Right ventricle myocardium inferior (tissue), 1 donor: ENCODE measurements around the gene CFAP97D1. TPM values are rescaled to one million over a fixed set of nuclear protein-coding genes. Genes with fewer than 3 reads are reported as not detected.

ENCODE experiments used
- total RNA-seq: library from RNA; stranded (reverse); fragmentation: NEBNext Ultra II Directional; extraction: Animal tissue kit (Norgen Biotek cat#: 25700); gene quantifications from one replicate; pipeline ENCODE4 v1.2.1, GENCODE V29; 2021
- donor health status: DM: no; HTN: yes; CAD: no; lungs with severe emphysema.

Gene CFAP97D1
- total RNA-seq, 1 donor from 2014 or later: not detected

Other genes with a start within 250 kb of the CFAP97D1 start
- gene ETV4, start 234.1 kb upstream of the CFAP97D1 start, total RNA-seq: 0.41 TPM
- 11.1 TPM for gene MEOX1, start 118.5 kb upstream of the CFAP97D1 start, total RNA-seq
- gene SOST, start 21.6 kb upstream of the CFAP97D1 start, total RNA-seq: not detected
- gene DUSP3, start 1.5 kb upstream of the CFAP97D1 start, total RNA-seq: 260 TPM
- 43.0 TPM for gene MPP3, start 52.7 kb downstream of the CFAP97D1 start, total RNA-seq
- 16.6 TPM for gene CD300LG, start 66.7 kb downstream of the CFAP97D1 start, total RNA-seq
- 16.2 TPM for gene MPP2, start 127.1 kb downstream of the CFAP97D1 start, total RNA-seq
- gene PPY, start 162.0 kb downstream of the CFAP97D1 start, total RNA-seq: not detected
- not detected for gene PYY, start 173.5 kb downstream of the CFAP97D1 start, total RNA-seq
- gene NAGS, start 224.2 kb downstream of the CFAP97D1 start, total RNA-seq: 0.68 TPM
- 21.5 TPM for gene TMEM101, start 234.5 kb downstream of the CFAP97D1 start, total RNA-seq